Sigmoid colon (tissue), 3 donors: ENCODE data around the gene PADI2.
"Not testable (repeated sequence)": the region's sequence is repeated elsewhere in the genome, so short reads cannot be mapped to it uniquely, and the experiment has no call there.

Source experiments
- POLR2A ChIP-seq, 2 donors: fragments of 450-650 bp; IDR thresholded peaks; one replicate each; pipeline ENCODE4 v1.6.1; 2016; ENCODE audit warnings: antibody characterized with exemption in 2 of 2, mild to moderate bottlenecking in 2 of 2, moderate library complexity in 2 of 2
- TF ChIP-seq, protein P1 (sequence below), 4 experiments: fragments of 450-650 bp in 3 of 4; fragments of 200-600 bp in 1 of 4; IDR thresholded peaks; one replicate each; pipeline ENCODE4 v1.5.1; 2016 to 2019; ENCODE audit warnings: antibody characterized with exemption in 4 of 4, mild to moderate bottlenecking in 3 of 4, moderate library complexity in 2 of 4

DNA sequence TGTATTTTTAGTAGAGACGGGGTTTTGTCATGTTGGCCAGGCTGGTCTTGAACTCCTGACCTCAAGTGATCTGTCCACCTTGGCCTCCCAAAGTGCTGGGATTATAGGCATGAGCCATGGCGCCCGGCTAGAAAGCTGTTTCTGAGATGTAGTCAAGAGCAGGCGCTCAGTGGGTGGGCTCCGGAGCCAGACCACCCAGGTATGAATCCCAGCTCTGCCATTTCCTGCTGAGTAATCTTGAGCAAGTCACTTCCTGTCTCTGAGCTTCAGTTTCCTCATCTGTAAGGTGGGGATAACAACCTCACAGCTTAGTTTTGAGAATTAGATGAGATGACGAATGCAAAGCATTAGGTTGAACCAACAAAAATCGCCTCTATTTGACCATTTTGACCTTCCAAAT is 56.5 kb downstream of the PADI2 start:
- TF ChIP-seq, protein P1, sequence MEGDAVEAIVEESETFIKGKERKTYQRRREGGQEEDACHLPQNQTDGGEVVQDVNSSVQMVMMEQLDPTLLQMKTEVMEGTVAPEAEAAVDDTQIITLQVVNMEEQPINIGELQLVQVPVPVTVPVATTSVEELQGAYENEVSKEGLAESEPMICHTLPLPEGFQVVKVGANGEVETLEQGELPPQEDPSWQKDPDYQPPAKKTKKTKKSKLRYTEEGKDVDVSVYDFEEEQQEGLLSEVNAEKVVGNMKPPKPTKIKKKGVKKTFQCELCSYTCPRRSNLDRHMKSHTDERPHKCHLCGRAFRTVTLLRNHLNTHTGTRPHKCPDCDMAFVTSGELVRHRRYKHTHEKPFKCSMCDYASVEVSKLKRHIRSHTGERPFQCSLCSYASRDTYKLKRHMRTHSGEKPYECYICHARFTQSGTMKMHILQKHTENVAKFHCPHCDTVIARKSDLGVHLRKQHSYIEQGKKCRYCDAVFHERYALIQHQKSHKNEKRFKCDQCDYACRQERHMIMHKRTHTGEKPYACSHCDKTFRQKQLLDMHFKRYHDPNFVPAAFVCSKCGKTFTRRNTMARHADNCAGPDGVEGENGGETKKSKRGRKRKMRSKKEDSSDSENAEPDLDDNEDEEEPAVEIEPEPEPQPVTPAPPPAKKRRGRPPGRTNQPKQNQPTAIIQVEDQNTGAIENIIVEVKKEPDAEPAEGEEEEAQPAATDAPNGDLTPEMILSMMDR (IDR thresholded peaks at IDR 0.05) = not testable (repeated sequence)
- TF ChIP-seq POLR2A (IDR thresholded peaks at IDR 0.05) = not testable (repeated sequence)
